ENCODE measurements around the gene MAPK8IP2.

Gene MAPK8IP2

GRCh38 chr22:50576806-50577696, 23.5 kb upstream of the MAPK8IP2 start:
- H3K4me3 ChIP-seq (ENCODE audit: low read depth, low read length), result no peak overlapping the region
- 0 out of 2 replicates have a peak, but pooled peaks cover 3% of the 10 kb centered on the region for H3K36me3 ChIP-seq
- DNase-seq, result no peak
- no peaks in the 10 kb centered on the region for H3K27me3 ChIP-seq
- H3K9me3 ChIP-seq, result no peaks in the 10 kb centered on the region
- H3K4me1 ChIP-seq, result no peaks in the 10 kb centered on the region
- no peak for TF ChIP-seq CTCF (IDR thresholded peaks at IDR 0.05; ENCODE audit: low read depth, low read length)

DNA sequence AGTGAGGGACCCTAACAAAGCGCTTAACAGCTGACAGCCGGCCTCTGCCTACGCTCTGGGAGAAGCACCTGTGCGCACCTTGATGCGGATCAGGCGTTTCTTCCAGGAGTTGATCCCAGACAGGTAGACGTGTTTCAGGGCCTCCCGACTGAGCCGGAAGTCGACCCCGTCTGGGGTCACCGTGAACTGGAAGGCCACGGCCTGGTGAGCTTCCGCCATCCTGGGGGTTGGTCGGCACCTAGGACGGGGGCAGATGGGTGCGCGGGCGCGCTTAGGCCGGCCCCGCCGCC, 23.0 kb upstream of the MAPK8IP2 start:
- Histone ChIP-seq H3K9me3 (no peaks in the 10 kb centered on the region), H3K36me3 (0 out of 2 replicates have a peak, but pooled peaks cover 3% of the 10 kb centered on the region), H3K27me3 (no peaks in the 10 kb centered on the region), H3K4me3 (ENCODE audit: low read depth, low read length) (no peak overlapping the region), H3K4me1 (no peaks in the 10 kb centered on the region)
- no peak for TF ChIP-seq CTCF (IDR thresholded peaks at IDR 0.05; ENCODE audit: low read depth, low read length)
- DNase-seq, result no peak

GRCh38 chr22:50577987-50578775, 22.4 kb upstream of the MAPK8IP2 start, which contains the start of gene CPT1B:
TSS of gene CPT1B (minus strand) at chr22:50578427. CDS start at chr22:50577915, 512 bp downstream.
- Histone ChIP-seq H3K4me1 (no peaks in the 10 kb centered on the region), H3K9me3 (no peaks in the 10 kb centered on the region), H3K4me3 (ENCODE audit: low read depth, low read length) (no peak within 1 kb of the TSS), H3K36me3 (0 out of 2 replicates have a peak, but pooled peaks cover 3% of the 10 kb centered on the region), H3K27me3 (no peaks in the 10 kb centered on the region)
- DNase-seq, result no peak
- TF ChIP-seq CTCF (IDR thresholded peaks at IDR 0.05; ENCODE audit: low read depth, low read length), result no peak

DNA sequence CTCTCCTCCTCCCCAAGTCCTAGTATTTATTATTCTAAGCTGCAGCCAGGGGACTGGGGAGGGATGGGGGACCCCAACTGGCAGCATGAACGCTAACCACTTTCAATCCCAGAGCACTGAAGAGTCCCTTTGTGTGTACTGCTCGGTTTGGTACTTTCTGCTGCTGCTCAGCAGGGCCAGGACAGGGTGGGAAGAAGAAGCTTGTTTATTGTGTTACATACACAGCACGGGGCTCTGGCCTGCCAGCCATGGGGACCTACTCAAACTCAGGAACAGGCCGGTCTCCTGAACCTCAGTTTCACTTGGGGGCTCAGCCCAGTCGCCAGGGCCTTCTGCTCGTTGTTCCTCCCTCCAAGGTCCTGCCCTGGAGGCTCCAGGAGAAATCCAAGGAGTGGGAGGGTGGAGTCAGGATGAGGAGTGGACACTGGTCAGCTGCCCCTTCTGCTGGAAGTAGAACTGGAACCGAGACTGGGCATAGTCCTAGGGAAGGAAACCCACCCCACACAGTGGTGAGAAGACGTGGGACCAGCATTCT, 21.8 kb upstream of the MAPK8IP2 start:
- H3K36me3 ChIP-seq, result 0 out of 2 replicates have a peak, but pooled peaks cover 3% of the 10 kb centered on the region
- no peak for TF ChIP-seq CTCF (IDR thresholded peaks at IDR 0.05; ENCODE audit: low read depth, low read length)
- H3K27me3 ChIP-seq, result no peaks in the 10 kb centered on the region

DNA sequence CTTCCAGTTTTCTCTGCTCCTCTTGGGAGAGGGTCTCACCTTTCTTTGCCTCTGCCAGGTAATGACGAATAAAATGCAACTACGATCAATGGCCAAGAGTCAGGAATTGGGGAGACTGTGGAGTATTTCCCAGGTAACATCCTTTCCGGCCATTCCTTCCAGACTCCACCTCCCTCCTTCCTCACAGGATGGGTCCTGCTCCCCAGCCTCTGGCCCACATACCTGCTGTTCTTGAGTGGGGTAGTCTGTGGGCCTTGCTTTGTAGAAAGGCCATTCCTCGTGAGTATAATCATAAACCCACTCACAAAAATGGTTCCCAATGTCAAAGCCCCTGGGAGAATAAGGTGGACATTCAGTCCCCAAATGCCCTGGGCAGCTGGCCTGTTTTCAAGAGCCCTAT, 20.8 kb upstream of the MAPK8IP2 start:
- H3K9me3 ChIP-seq, result no peaks in the 10 kb centered on the region

More for the DNA sequence above, 21.8 kb upstream of the MAPK8IP2 start:
- Histone ChIP-seq H3K4me3 (ENCODE audit: low read depth, low read length) (no peak overlapping the region), H3K9me3 (no peaks in the 10 kb centered on the region), H3K4me1 (no peaks in the 10 kb centered on the region)
- DNase-seq, result no peak

More for the DNA sequence above, 20.8 kb upstream of the MAPK8IP2 start:
- no peak for TF ChIP-seq CTCF (IDR thresholded peaks at IDR 0.05; ENCODE audit: low read depth, low read length)
- no peaks in the 10 kb centered on the region for H3K27me3 ChIP-seq
- H3K4me1 ChIP-seq, result no peaks in the 10 kb centered on the region
- H3K4me3 ChIP-seq (ENCODE audit: low read depth, low read length), result no peak overlapping the region
- no peak for DNase-seq
- H3K36me3 ChIP-seq, result 0 out of 2 replicates have a peak, but pooled peaks cover 3% of the 10 kb centered on the region

All from BE2C (cell line).